ENCODE data around the gene PIPOX.

DNA sequence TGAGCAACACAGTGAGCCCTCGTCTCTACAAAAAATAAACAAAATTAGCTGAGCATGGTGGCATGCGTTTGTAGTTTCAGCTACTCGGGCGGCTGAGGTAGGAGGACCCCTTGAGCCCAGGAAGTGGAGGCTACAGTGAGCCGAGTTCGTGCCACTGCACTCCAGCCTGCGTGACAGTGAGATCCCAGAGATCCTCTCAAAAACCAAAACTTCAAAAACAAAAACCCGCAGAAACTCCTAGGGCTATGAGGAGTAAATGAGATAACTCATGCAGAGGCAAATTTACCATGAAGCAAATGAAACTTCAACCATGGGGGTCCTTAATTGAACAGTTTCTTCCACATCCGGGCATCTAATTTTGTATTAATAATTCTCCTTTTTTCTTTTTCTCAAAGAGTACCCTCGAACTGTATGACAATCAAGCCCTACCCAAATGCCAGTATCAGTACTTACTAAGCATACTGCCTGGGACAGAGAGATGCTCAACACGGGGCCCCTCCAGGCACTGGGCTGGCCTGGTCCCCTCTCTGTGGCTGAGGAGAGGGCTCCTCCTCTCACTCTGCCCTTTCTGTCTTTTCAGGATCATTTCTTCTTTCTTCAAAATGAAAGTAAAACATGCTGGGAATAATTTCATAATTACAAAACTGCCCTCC lies 789 bp upstream of the PIPOX start:
- TF ChIP-seq EZH2 (IDR thresholded peaks at IDR 0.05; ENCODE audit: insufficient read depth, poor library complexity, severe bottlenecking) (no peak), EZH2phosphoT487 (IDR thresholded peaks at IDR 0.05; ENCODE audit: insufficient read depth, low read depth) (no peak)
